GM18873 (cell line): ENCODE data around the gene NR1H2.

Experiments
- ATAC-seq: cut with Tn5 transposase; IDR thresholded peaks from one replicate; pipeline ENCODE4 v1.9.1; 2021; ENCODE audit warnings: mild to moderate bottlenecking, moderate library complexity, moderate number of reproducible peaks; ENCODE audit not compliant: unreplicated experiment, low FRiP score

The NR1H2 gene

DNA sequence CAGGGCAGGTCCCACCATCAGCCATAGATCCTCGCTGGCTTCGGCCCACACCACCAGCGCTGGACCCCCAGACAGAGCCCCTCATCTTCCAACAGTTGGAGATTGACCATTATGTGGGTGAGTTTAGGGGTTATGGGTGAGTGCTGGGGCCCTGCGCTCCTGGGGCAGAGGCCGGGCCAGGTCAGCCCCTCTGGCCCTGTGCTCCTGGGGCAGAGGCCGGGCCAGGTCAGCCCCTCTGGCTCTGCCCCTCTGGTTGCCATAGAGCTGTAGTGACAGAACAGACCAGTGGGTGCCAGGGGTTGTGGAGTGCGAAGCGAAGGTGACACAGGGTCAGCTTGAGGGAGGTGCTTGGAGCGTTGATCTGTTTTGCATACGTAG is 23.1 kb downstream of the NR1H2 start:
- no peak for ATAC-seq

DNA sequence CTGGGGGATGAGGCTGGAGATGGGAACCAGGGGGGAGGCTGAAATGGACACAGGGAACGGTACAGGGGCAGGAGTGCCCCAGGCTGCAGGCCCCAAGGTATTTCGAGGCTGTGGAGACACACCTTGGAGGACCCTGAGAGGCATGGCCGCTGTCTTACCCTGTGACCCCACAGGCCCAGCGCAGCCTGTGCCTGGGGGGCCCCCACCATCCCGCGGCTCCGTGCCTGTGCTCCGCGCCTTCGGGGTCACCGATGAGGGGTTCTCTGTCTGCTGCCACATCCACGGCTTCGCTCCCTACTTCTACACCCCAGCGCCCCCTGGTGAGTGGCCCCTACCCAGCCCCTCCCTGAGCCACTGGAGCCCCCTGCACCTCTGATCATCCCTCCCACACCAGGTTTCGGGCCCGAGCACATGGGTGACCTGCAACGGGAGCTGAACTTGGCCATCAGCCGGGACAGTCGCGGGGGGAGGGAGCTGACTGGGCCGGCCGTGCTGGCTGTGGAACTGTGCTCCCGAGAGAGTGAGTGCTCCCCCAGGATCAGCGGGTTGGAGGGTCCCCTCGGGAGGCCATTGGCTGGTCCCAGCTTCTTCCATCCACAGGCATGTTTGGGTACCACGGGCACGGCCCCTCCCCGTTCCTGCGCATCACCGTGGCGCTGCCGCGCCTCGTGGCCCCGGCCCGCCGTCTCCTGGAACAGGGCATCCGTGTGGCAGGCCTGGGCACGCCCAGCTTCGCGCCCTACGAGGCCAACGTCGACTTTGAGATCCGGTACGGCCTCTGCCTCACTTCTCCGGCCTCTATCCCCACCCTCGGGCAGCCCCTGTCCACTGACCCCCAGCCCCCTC is 25.6 kb downstream of the NR1H2 start:
- no peak for ATAC-seq

DNA sequence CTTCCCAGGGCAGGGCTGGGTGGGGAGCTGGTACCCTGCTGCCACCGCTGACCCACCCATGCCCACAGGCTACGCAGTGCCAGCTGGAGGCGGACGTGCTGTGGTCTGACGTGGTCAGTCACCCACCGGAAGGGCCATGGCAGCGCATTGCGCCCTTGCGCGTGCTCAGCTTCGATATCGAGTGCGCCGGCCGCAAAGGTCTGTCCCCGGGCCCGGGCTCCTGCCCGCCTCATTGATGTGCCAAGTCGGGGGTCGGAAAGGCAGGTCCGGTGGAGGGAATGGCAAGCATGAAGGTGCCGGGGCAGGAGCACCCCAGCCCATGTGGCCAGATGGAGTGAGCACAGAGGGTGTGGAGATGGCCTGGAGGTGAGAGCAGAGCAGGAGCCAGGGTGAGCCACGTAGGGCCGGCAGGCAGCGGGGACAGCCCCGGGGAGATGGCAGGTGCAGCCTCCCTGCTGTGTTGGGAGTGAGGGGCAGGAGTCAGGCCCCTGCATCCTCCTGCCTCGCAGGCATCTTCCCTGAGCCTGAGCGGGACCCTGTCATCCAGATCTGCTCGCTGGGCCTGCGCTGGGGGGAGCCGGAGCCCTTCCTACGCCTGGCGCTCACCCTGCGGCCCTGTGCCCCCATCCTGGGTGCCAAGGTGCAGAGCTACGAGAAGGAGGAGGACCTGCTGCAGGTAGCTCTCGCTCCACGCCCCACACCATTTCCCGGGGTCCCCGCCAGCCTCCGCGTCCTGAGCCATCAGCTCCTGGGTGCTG is 26.5 kb downstream of the NR1H2 start:
- no peak for ATAC-seq

DNA sequence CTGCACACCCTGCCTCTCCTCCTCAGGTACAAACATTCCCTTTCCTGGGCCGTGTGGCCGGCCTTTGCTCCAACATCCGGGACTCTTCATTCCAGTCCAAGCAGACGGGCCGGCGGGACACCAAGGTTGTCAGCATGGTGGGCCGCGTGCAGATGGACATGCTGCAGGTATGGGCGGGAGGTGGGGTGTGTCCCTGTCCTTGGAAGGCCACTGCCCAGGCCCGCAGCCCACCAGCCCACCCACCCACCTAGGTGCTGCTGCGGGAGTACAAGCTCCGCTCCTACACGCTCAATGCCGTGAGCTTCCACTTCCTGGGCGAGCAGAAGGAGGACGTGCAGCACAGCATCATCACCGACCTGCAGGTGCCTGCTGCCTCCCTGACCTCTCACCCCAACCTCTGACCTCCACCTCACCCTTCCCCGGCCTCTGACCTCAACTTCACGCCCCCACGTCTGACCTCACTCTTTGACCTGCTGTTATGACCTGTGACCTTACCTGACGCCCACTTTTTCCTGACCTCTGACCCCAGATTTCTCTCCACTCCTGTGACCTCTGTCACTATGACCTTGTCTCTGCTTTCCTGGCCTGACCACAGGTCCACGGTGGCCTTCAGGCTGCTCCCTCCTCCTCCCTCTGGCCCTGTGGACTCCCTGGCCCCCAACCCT is 30.0 kb downstream of the NR1H2 start:
- no peak for ATAC-seq

DNA sequence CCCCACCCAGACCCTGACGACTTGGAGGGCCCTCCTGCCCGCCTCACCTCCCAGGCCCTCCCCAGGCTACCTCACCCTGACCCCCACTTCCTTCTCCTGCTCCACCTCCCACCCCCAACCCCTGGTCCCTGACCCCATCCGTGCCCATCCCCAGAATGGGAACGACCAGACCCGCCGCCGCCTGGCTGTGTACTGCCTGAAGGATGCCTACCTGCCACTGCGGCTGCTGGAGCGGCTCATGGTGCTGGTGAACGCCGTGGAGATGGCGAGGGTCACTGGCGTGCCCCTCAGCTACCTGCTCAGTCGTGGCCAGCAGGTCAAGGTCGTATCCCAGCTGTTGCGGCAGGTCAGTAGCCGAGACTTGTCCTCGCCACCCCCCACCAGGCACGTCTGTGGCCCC is 30.6 kb downstream of the NR1H2 start:
- ATAC-seq = no peak

DNA sequence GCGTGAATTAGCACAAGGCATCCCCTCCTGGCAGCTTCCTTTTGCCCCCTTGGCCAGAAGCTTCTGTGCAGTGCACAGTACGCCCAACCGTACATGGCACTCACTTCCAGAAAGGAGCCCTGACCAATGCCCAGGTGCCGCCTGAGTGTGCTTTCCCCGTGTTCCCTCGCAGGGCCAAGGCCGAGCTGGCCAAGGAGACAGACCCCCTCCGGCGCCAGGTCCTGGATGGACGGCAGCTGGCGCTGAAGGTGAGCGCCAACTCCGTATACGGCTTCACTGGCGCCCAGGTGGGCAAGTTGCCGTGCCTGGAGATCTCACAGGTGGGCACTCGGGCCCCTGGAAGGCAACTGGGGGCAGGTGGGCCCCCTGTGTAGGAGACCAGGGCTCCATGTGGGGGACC is 33.1 kb downstream of the NR1H2 start:
- ATAC-seq = no peak

DNA sequence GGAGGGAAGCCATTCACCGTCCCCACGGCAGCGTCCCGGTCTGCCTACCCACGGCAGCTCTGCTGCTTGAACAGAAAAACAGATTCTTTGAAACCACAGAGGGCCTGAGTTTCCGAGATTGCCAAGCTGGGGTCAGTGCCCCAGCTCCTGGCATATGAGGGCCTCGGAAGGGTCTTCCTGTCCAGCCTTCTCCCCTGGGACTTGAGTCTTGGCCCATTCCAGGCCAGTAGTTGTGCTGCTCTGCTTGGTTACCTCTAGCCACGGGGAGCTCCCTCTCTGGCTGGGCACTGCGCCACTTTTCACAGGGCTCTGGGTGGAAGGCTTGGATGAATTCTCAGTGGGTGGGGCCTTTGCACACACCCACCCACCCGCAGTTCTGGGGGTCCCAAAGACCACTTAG is 33.9 kb downstream of the NR1H2 start:
- ATAC-seq = no peak

DNA sequence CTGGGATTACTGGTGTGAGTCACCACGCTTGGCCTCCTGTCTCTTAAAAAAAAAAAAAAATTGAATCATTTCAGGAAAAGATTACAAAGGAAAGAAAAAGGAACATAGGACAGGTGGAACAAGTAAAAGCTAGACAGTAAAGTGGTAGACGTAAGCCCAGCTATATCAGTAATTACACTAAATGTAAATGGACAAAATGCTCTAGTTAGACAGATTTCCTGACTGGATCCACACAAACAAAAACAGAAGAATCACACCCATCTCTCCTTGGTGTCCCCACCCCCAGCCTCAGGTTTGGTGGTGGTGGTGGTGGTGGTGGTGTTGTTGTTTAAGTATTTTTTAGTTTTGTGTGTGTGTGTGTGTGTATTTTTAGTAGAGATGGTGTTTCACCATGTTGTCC is 36.2 kb downstream of the NR1H2 start:
- ATAC-seq = no peak

DNA sequence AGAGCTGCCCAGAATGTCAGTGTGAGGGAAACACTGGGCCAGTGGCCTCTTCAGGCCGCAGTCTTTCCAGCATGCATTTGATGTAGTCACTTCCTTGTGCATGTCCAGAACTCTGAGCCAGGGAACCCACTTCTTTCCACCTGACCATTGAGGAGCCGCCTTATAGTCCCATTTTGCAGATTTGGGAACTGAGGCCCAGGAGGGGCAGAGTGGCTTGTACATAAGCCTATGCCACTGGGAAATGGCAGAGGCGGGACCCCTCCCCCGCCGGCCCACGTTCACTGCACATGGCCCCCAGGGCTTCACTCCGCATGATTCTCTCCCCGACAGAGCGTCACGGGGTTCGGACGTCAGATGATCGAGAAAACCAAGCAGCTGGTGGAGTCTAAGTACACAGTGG is 36.8 kb downstream of the NR1H2 start:
- no peak for ATAC-seq

DNA sequence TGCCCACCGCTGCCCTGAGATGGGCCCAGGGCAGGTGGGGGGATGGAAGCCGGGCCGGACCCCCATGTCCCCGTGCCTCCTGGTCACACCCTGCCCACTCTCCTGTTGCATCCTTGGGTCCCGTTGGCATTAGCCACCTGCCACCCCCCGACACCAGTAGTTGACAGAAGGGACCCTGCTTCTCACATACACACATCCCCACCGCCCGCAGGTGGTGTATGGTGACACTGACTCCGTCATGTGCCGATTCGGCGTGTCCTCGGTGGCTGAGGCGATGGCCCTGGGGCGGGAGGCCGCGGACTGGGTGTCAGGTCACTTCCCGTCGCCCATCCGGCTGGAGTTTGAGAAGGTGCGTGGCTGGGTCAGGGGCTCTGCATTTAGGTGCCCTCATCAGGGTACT is 37.3 kb downstream of the NR1H2 start:
- no peak for ATAC-seq

DNA sequence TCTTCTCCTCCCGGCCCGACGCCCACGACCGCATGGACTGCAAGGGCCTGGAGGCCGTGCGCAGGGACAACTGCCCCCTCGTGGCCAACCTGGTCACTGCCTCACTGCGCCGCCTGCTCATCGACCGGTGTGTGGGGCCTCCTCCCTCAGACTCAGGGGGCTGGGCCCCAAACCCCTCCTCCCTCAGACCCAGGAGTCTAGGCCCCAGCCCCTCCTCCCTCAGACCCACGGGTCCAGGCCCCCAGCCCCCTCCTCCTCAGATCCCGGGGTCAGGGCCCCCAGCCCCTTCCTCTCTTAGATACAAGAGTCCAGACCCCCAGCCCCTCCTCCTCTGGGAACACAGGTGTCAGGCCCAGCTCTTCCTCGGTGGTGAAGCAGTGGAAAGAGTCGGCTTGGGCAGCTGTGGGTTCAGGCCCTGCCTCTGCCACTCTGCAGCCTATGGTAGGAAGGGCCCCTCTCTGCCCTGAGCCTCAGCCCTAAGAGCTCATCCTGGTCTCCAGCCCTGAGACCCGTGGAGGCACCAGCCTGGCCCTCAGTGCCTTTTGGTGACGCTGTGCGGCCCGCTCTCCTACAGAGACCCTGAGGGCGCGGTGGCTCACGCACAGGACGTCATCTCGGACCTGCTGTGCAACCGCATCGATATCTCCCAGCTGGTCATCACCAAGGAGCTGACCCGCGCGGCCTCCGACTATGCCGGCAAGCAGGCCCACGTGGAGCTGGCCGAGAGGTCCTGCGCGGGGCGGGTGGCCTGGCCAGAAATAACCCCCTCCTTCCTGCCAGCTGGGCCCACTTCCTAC is 38.8 kb downstream of the NR1H2 start:
- ATAC-seq = no peak

DNA sequence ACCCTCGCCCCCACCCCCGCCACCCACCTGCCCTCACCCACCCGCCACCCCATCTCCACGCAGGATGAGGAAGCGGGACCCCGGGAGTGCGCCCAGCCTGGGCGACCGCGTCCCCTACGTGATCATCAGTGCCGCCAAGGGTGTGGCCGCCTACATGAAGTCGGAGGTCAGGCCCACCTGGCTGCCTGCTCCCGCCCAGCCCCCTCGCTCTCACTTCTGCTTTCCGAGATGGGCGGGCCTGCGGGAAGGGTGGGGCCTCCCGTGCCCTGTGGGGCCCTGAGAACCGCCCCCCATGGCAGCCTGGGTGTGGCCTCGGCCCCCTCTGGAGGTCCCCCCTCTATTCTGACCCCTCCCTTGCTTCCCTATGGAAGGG is 39.4 kb downstream of the NR1H2 start:
- peak; percentile 38 for ATAC-seq

DNA sequence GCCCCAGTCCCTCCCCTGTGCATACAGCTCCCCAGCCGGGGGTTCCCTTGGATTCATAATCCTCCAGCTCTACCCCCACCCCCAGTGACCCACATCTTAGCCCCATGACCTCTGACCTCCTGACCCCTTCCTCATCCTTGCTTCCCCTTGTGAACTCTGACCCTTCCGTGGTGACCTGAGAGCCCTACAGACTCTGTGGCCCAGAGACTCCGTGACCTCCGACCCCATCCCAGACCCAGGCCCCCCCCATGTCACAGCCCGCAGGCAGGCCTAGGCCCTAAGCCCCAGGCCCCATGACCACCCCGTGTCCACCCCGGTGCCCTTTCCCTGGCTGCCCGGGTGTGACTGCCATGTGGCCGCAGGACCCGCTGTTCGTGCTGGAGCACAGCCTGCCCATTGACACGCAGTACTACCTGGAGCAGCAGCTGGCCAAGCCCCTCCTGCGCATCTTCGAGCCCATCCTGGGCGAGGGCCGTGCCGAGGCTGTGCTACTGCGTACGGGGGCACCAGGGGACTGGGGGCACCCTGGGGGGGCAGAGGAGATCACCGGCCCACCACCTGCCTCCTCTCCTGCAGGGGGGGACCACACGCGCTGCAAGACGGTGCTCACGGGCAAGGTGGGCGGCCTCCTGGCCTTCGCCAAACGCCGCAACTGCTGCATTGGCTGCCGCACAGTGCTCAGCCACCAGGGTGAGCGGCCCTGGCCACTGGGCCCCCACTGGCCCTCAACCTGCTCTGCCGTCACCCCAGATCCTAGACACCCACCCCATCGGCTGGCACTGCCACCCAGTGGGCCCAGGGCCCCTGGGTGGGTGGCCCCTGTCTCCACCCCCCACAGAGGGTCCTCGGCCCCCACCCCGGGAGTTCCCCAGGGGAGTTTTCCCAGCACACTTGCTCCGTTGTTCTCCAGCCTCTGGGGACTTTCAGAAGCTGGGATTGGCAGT is 40.0 kb downstream of the NR1H2 start:
- no peak for ATAC-seq

DNA sequence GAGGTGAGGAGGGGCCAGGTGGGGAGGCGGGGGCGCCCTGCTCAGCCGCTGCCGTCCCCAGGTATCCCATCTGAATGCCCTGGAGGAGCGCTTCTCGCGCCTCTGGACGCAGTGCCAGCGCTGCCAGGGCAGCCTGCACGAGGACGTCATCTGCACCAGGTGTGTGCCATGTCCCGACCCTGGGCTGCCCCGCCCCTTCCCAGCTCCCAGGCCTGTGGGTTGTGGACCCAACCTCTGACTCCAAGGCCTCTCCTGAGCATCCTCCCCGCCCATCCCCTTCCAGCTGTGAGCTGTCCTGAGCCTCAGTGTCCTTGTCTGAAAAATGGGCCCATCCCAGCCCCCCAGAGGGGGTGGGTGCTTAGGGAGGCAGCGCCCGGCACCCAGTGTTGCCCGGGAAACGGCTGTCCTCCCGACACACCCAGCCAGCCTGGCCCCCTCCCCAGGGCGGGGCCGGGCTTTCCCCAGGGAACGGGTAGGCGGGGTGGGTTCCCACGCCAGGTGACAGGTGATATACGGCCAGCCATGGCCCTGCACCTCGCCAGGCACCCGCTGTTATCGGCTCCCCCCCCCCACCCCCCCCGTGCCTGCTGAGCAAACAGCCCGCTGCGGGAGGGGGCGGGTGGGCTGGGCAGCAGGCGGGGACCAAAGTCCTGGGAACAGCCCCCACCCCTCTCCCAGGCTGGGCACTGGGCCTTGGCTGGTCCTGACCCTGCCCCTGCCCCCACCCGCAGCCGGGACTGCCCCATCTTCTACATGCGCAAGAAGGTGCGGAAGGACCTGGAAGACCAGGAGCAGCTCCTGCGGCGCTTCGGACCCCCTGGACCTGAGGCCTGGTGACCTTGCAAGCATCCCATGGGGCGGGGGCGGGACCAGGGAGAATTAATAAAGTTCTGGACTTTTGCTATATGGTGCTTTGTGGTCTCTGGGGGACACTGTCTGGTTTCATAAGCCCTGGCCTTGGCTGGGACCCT is 41.1 kb downstream of the NR1H2 start:
- no peak for ATAC-seq

DNA sequence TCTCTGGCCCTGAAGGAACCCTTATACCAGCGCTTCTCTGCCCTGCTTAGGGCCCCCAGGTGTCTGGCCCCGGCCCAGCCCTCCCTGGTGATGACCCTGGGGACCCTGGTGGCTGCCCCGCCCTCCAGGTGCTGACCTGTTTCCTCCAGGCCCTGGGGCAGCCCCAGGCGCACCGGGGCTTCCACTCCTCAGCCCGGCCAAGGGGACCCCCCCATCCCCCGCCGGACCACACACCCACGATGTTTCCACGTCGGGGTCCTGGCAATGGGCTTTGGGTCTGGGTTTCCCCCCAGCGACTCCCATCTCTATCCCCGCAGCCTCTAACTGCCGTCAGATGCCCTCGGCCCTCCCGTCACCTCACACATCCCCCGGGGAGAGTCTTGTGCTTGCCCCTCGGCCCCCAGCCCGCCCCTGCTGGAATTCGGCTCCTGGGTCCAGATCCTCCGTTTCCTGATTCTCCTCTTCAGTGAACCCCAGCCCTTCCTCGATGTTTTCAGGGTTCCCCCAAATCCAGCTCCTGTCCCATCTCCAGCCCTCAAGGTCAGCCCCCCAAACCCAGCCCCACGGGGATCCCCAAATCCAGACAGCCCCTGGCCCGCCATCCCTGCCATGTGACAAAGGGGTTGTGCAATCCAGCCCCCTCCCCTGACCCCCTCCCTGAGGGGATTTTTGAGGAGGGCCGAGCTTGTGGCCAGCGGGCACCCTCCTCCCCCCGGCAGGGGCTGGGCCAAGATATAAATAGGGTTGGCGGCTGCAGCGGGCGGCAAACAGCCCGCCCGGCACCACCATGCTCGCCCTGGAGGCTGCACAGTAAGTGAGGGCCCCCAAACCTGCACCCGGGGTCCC is 42.1 kb downstream of the NR1H2 start, which contains the start of gene SPIB:
SPIB (plus strand) TSS at position 763 of the 846 bp plus-strand sequence; CDS start at position 788, 25 bp downstream.
- no peak for ATAC-seq

DNA sequence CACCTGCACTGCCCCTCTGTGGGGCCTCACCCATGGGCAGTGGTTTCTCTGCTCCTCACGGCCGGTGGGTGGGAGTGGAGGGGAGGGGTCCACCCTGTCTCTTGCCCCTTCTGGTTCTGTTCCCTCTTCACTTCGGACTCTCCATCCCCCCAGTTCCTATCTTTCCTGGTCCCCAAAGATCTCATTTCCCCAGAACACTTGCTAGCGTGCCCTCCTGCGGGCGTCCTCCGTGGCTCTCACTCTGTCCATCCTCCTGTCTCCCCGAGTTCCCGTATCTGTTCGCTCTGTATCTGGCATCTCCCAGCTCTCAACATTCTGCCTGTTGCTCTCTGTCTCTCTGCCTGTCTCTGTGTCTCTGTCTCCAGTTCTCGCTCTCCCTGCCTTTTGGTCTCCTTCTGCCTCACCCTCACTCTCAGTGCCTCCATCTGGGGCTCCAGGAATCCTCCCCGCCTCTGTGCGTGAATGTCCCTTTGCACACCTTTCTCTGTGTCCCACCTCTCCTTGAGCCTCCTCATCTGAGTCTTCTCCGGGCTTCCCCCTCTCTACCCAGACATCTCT is 42.8 kb downstream of the NR1H2 start:
- ATAC-seq = no peak

DNA sequence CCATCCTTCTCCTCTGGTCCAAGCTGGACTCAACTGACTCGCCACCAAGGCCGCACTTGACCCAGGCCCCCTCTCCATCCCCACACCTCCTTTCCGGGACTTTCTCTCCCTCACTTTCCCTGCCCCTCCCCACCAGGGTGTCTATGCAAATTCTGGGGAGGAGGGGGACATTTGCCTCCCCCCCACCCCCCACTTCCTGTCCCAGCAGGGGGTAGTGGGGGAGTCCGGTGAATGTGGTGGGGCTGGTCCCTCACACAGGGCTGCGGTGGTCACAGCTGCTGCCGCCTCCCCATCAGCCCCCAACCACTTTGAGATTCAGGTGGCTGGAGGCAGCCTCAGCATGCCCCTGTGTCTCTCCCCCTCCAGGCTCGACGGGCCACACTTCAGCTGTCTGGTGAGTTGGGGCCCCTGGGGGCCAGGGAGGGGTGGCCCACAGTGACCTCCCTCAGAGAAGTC is 43.4 kb downstream of the NR1H2 start:
- no peak for ATAC-seq
